NOMO-1 treated with dmso at 0.1 percent for 144 hours (cell line): ENCODE measurements around the gene DDX47.

Experiments used
- DNase-seq: peaks from one replicate; lab custom pipeline; 2025; ENCODE audit not compliant: unreplicated experiment; lab: John Stamatoyannopoulos, UW

DDX47 gene

GRCh38 chr12:12813120-12814101 is at the start of gene DDX47:
Gene DDX47, plus strand, starts transcription at chr12:12813346. Its CDS starts 22 bp downstream, at chr12:12813368.
- DNase-seq = peak; percentile 81

- no peak for DNase-seq
These were observed 48.3 kb upstream of the DDX47 start for GRCh38 chr12:12764824-12765223.

- DNase-seq = no peak
These were observed 42.9 kb upstream of the DDX47 start for GRCh38 chr12:12770262-12770661.

GRCh38 chr12:12774791-12775190 is 38.4 kb upstream of the DDX47 start:
- DNase-seq = no peak

GRCh38 chr12:12776261-12776660 is 36.9 kb upstream of the DDX47 start:
- no peak for DNase-seq

- no peak for DNase-seq
These were observed 36.1 kb upstream of the DDX47 start for GRCh38 chr12:12777092-12777491.

GRCh38 chr12:12779007-12779406 is 34.1 kb upstream of the DDX47 start:
- DNase-seq = no peak

GRCh38 chr12:12779529-12779928 is 33.6 kb upstream of the DDX47 start:
- no peak for DNase-seq

GRCh38 chr12:12784116-12784515 is 29.0 kb upstream of the DDX47 start:
- DNase-seq = no peak

- DNase-seq = no peak
These were observed 28.0 kb upstream of the DDX47 start, which contains the start of gene APOLD1 for GRCh38 chr12:12784911-12785814. Gene APOLD1, plus strand, starts transcription at chr12:12785659. Its CDS starts 33 bp downstream, at chr12:12785692.

GRCh38 chr12:12786351-12786705 is 26.8 kb upstream of the DDX47 start:
- DNase-seq = no peak

- no peak for DNase-seq
These were observed 26.2 kb upstream of the DDX47 start for GRCh38 chr12:12786706-12787601.

- no peak for DNase-seq
These were observed 25.0 kb upstream of the DDX47 start for GRCh38 chr12:12788131-12788530.

GRCh38 chr12:12788675-12789368 is 24.3 kb upstream of the DDX47 start:
- DNase-seq = peak; percentile 40

- no peak for DNase-seq
These were observed 22.2 kb upstream of the DDX47 start for GRCh38 chr12:12790956-12791355.

- DNase-seq = no peak
These were observed 21.3 kb upstream of the DDX47 start for GRCh38 chr12:12791756-12792369.

- DNase-seq = no peak
These were observed 20.7 kb upstream of the DDX47 start for GRCh38 chr12:12792421-12792820.

- no peak for DNase-seq
These were observed 18.5 kb upstream of the DDX47 start for GRCh38 chr12:12794686-12795085.

- no peak for DNase-seq
These were observed 17.0 kb upstream of the DDX47 start for GRCh38 chr12:12796171-12796570.
